Prostate gland (tissue), 2 donors: ENCODE data around the gene FMC1.

Experiments used
- POLR2AphosphoS5 ChIP-seq: sonication (generic); formaldehyde crosslinking; IDR thresholded peaks from one replicate; pipeline ENCODE4 v1.6.1; 2017; ENCODE audit warnings: antibody characterized with exemption
- TF ChIP-seq, protein P1 (sequence below), 4 experiments: fragments of 200-600 bp in 2 of 4; fragments of 450-650 bp in 2 of 4; sonication (generic) in 2 of 4; IDR thresholded peaks; 1 replicate in 3 of 4; 2 replicates in 1 of 4; pipeline ENCODE4 v1.5.1; 2016 to 2019; ENCODE audit warnings: antibody characterized with exemption in 4 of 4, mild to moderate bottlenecking in 2 of 4, moderate library complexity in 2 of 4

DNA sequence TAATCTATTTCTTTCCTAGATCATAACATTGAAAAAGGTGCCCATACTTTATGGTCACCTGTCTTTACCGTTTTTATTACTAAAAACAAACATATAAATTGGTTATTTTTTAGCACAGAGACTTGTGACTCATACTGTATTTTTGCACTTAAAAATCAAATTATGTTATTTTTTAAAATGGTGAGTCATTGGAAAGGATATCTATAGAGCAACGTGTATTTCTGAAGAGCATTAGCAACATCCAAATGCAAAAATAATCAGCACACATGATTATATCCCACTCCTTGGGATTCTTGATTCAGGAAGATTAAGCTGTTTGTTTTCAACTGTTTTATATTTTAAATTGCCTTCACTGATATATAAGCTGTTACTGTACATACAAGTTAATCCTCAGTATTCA lies 40.7 kb upstream of the FMC1 start:
- no peak for TF ChIP-seq POLR2AphosphoS5
- TF ChIP-seq, protein P1, sequence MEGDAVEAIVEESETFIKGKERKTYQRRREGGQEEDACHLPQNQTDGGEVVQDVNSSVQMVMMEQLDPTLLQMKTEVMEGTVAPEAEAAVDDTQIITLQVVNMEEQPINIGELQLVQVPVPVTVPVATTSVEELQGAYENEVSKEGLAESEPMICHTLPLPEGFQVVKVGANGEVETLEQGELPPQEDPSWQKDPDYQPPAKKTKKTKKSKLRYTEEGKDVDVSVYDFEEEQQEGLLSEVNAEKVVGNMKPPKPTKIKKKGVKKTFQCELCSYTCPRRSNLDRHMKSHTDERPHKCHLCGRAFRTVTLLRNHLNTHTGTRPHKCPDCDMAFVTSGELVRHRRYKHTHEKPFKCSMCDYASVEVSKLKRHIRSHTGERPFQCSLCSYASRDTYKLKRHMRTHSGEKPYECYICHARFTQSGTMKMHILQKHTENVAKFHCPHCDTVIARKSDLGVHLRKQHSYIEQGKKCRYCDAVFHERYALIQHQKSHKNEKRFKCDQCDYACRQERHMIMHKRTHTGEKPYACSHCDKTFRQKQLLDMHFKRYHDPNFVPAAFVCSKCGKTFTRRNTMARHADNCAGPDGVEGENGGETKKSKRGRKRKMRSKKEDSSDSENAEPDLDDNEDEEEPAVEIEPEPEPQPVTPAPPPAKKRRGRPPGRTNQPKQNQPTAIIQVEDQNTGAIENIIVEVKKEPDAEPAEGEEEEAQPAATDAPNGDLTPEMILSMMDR (IDR thresholded peaks at IDR 0.05): no peak
